ENCODE results near the gene TBC1D4.

GRCh38 chr13:75364131-75364713, 117.7 kb downstream of the TBC1D4 start:
- TF ChIP-seq POLR2A (IDR thresholded peaks at IDR 0.05) (no peak), CTCF (IDR thresholded peaks at IDR 0.05) (no peak)
